HepG2 (cell line): ENCODE measurements around the gene PIKFYVE. TPM values are rescaled to one million over a fixed set of nuclear protein-coding genes. Genes with fewer than 3 reads are reported as not detected.

ENCODE experiments used
- ARID4A ChIP-seq: sonication (generic); formaldehyde crosslinking; IDR thresholded peaks from 2 replicates; pipeline ENCODE4 v1.5.0; 2020; ENCODE audit warnings: mild to moderate bottlenecking, missing genetic modification reagents, borderline replicate concordance
- DPF2 ChIP-seq: sonication (generic); formaldehyde crosslinking; IDR thresholded peaks from 2 replicates; pipeline ENCODE4 v1.4.0; 2020; ENCODE audit warnings: mild to moderate bottlenecking, low read depth, missing genetic modification reagents, borderline replicate concordance
- EEA1 ChIP-seq: sonication (generic); formaldehyde crosslinking; IDR thresholded peaks from 2 replicates; pipeline ENCODE4 v1.5.1; 2020; ENCODE audit warnings: mild to moderate bottlenecking, missing genetic modification reagents, borderline replicate concordance
- ETV6 ChIP-seq: sonication (generic); formaldehyde crosslinking; conservative IDR thresholded peaks from 2 replicates; pipeline ENCODE4 v1.4.0; 2020; ENCODE audit warnings: missing genetic modification reagents
- FOXC1 ChIP-seq: sonication (generic); formaldehyde crosslinking; IDR thresholded peaks from 2 replicates; pipeline ENCODE4 v1.8.0; 2022; ENCODE audit warnings: mild to moderate bottlenecking, missing genetic modification reagents, borderline replicate concordance
- HNF4G ChIP-seq, 2 experiments: sonication (generic) in 1 of 2; formaldehyde crosslinking in 1 of 2; IDR thresholded peaks; 2 replicates each; pipeline versions ENCODE4 v1.4.0 to v1.6.1; 2011 to 2020; ENCODE audit warnings: borderline replicate concordance in 2 of 2, low read depth in 2 of 2, mild to moderate bottlenecking in 2 of 2, low read length in 1 of 2, missing genetic modification reagents in 1 of 2, moderate library complexity in 1 of 2
- HNRNPK ChIP-seq: fragments of 200-400 bp; formaldehyde crosslinking; IDR thresholded peaks from 2 replicates; pipeline ENCODE4 v1.6.1; 2018; ENCODE audit warnings: low read length, low read depth, moderate library complexity, mild to moderate bottlenecking; ENCODE audit not compliant: poor library complexity, severe bottlenecking
- KLF16 ChIP-seq, 2 experiments: sonication (generic) in 1 of 2; formaldehyde crosslinking in 1 of 2; IDR thresholded peaks; 2 replicates each; pipeline versions ENCODE4 v1.6.1 to v1.8.0; 2016 to 2023; ENCODE audit warnings: missing genetic modification reagents in 2 of 2, missing compliant biosample characterization in 1 of 2
- MYC ChIP-seq: sonication (generic); formaldehyde crosslinking; IDR thresholded peaks from 2 replicates; pipeline ENCODE4 v1.9.0; 2021; ENCODE audit warnings: missing genetic modification reagents, borderline replicate concordance
- RARG ChIP-seq: sonication (generic); formaldehyde crosslinking; IDR thresholded peaks from 2 replicates; pipeline ENCODE4 v1.4.0; 2020; ENCODE audit warnings: low read depth, mild to moderate bottlenecking, missing genetic modification reagents
- SP140L ChIP-seq: sonication (generic); formaldehyde crosslinking; IDR thresholded peaks from 2 replicates; pipeline ENCODE4 v1.4.0; 2020; ENCODE audit warnings: missing genetic modification reagents, borderline replicate concordance
- STAT6 ChIP-seq: sonication (generic); formaldehyde crosslinking; IDR thresholded peaks from 2 replicates; pipeline ENCODE4 v1.4.0; 2020; ENCODE audit warnings: missing genetic modification reagents, mild to moderate bottlenecking, borderline replicate concordance
- ZBTB8A ChIP-seq: sonication (generic); formaldehyde crosslinking; IDR thresholded peaks from 2 replicates; pipeline ENCODE4 v1.4.0; 2020; ENCODE audit warnings: mild to moderate bottlenecking, low read depth, missing genetic modification reagents, borderline replicate concordance
- ZNF10 ChIP-seq: sonication (generic); formaldehyde crosslinking; IDR thresholded peaks from 2 replicates; pipeline ENCODE4 v1.4.0; 2020; ENCODE audit warnings: mild to moderate bottlenecking, low read depth, missing genetic modification reagents, borderline replicate concordance
- ZNF230 ChIP-seq: sonication (generic); formaldehyde crosslinking; IDR thresholded peaks from 2 replicates; pipeline ENCODE4 v1.4.0; 2020; ENCODE audit warnings: mild to moderate bottlenecking, missing genetic modification reagents
- ZNF256 ChIP-seq: sonication (generic); formaldehyde crosslinking; conservative IDR thresholded peaks from 2 replicates; pipeline ENCODE4 v1.4.0; 2020; ENCODE audit warnings: missing genetic modification reagents
- ZNF775 ChIP-seq: sonication (generic); formaldehyde crosslinking; IDR thresholded peaks from 2 replicates; pipeline ENCODE4 v1.4.0; 2020; ENCODE audit warnings: missing genetic modification reagents, mild to moderate bottlenecking, moderate library complexity, borderline replicate concordance
- polyA plus RNA-seq, 8 experiments: library from polyadenylated mRNA; depleted of rRNA in 3 of 8; stranded (reverse) in 7 of 8; unstranded in 1 of 8; fragments of >200 nt; fragmentation: Illumina TruSeq in 4 of 8; extraction: Trizol in 4 of 8; gene quantifications; 2 replicates each; pipeline versions ENCODE4 v1.2.1 to v1.2.3, GENCODE V29; 2011 to 2016; ENCODE audit warnings: low read depth in 4 of 8, missing spikeins in 1 of 8, mixed read lengths in 1 of 8; ENCODE audit not compliant: insufficient read depth in 1 of 8
- total RNA-seq, 5 experiments: library from RNA; depleted of rRNA; stranded (reverse); fragments of >200 nt; fragmentation: Illumina TruSeq; extraction: Trizol; gene quantifications; 2 replicates each; pipeline ENCODE4 v1.2.3, GENCODE V29; 2016; ENCODE audit warnings: low read depth in 1 of 5

PIKFYVE gene
- total and polyA plus RNA-seq, 2 of the 13 experiments (the other 11 are each of a cell fraction or from before 2014, with no cell fraction given), result 20.2 to 21.7 TPM

GRCh38 chr2:208254118-208254870 lies 11.8 kb upstream of the PIKFYVE start (continued):
- TF ChIP-seq ZNF256 (CRISPR knock-in tag), result peak; percentile 86; the same call in 1 of the 2 replicates
- no peak for TF ChIP-seq ZNF10 (CRISPR knock-in tag)
- TF ChIP-seq HNRNPK, result peak; percentile 43
- TF ChIP-seq MYC (CRISPR knock-in tag), result peak; percentile 91; the same call in 1 of the 2 replicates
- TF ChIP-seq FOXC1 (CRISPR knock-in tag), result peak; percentile 91
- TF ChIP-seq HNF4G (IDR thresholded peaks at IDR 0.05; ENCODE audit: borderline replicate concordance, low read depth, low read length), result no peak
- TF ChIP-seq HNF4G (CRISPR knock-in tag; IDR thresholded peaks at IDR 0.05; ENCODE audit: borderline replicate concordance, low read depth), result peak; percentile 93
- TF ChIP-seq STAT6 (CRISPR knock-in tag), result peak; percentile 90
- TF ChIP-seq ZNF230 (CRISPR knock-in tag), result no peak; the same call in 1 of the 2 replicates
- TF ChIP-seq ZNF775, result peak; percentile 81
- TF ChIP-seq EEA1, result no peak; the same call in 1 of the 2 replicates
- peak; percentile 20 to 92; a peak in 3 of 4 replicates for TF ChIP-seq KLF16 (CRISPR knock-in tag; IDR thresholded peaks at IDR 0.05)
- TF ChIP-seq RARG, result no peak
- TF ChIP-seq ETV6 (CRISPR knock-in tag), result peak; percentile 82; the same call in 1 of the 2 replicates
- TF ChIP-seq ARID4A (CRISPR knock-in tag), result peak; percentile 82; the same call in 1 of the 2 replicates
- TF ChIP-seq SP140L (CRISPR knock-in tag), result no peak; the same call in 1 of the 2 replicates
- TF ChIP-seq DPF2 (CRISPR knock-in tag), result peak; percentile 65
- TF ChIP-seq ZBTB8A (CRISPR knock-in tag), result no peak
